MM.1S (cell line): Measurements from ENCODE around the gene PAK1.

ENCODE experiments used
- DNase-seq: peaks from one replicate; pipeline ENCODE4 v3.0.0-alpha.2; 2015
- H2AFZ ChIP-seq: fragments of 300-600 bp; sonication (generic); 2 replicates; pipeline ENCODE4 v1.6.0; 2016; ENCODE audit warnings: antibody characterized with exemption, low read length
- H3F3A ChIP-seq: fragments of 300-600 bp; sonication (generic); 2 replicates; pipeline ENCODE4 v1.6.1; 2016; ENCODE audit warnings: mild to moderate bottlenecking, antibody characterized with exemption, low read length, moderate library complexity, mixed read lengths; ENCODE audit not compliant: insufficient read depth
- H3K27ac ChIP-seq: fragments of 300-600 bp; sonication (generic); 2 replicates; pipeline ENCODE4 v1.5.1; 2016; ENCODE audit warnings: mild to moderate bottlenecking, low read length
- H3K27me3 ChIP-seq: fragments of 300-600 bp; sonication (generic); replicated peaks from 2 replicates; pipeline ENCODE4 v1.6.0; 2016; ENCODE audit warnings: low read length; ENCODE audit not compliant: insufficient read depth
- H3K36me3 ChIP-seq: fragments of 300-600 bp; sonication (generic); replicated peaks from 2 replicates; pipeline ENCODE4 v1.6.1; 2016; ENCODE audit warnings: mild to moderate bottlenecking, low read length, mixed read lengths; ENCODE audit not compliant: insufficient read depth
- H3K4me1 ChIP-seq: fragments of 300-600 bp; sonication (generic); 2 replicates; pipeline ENCODE4 v1.6.1; 2016; ENCODE audit warnings: low read length, mixed read lengths
- H3K4me2 ChIP-seq: fragments of 300-600 bp; sonication (generic); 2 replicates; pipeline ENCODE4 v1.6.0; 2016; ENCODE audit warnings: low read depth, low read length
- H3K4me3 ChIP-seq: fragments of 300-600 bp; sonication (generic); 2 replicates; pipeline ENCODE4 v1.5.1; 2016; ENCODE audit warnings: low read length, mixed read lengths
- H3K79me2 ChIP-seq: fragments of 300-600 bp; sonication (generic); 2 replicates; pipeline ENCODE4 v1.6.1; 2016; ENCODE audit warnings: mixed run types, low read length, mixed read lengths
- H3K9ac ChIP-seq: fragments of 300-600 bp; sonication (generic); 2 replicates; pipeline ENCODE4 v1.6.1; 2016; ENCODE audit warnings: low read length, mixed read lengths
- H3K9me2 ChIP-seq: fragments of 300-600 bp; sonication (generic); replicated peaks from 2 replicates; pipeline ENCODE4 v1.6.1; 2016; ENCODE audit warnings: mild to moderate bottlenecking, low read length, mixed read lengths; ENCODE audit not compliant: insufficient read depth
- H3K9me3 ChIP-seq: fragments of 300-600 bp; sonication (generic); replicated peaks from 2 replicates; pipeline ENCODE4 v1.6.1; 2016; ENCODE audit warnings: mild to moderate bottlenecking, low read length, mixed read lengths; ENCODE audit not compliant: insufficient read depth
- H4K20me1 ChIP-seq: fragments of 300-600 bp; sonication (generic); 2 replicates; pipeline ENCODE4 v1.6.1; 2016; ENCODE audit warnings: mild to moderate bottlenecking, low read length, moderate library complexity, mixed read lengths; ENCODE audit not compliant: insufficient read depth
- EZH2 ChIP-seq: fragments of 300-600 bp; sonication (generic); optimal IDR thresholded peaks from 2 replicates; pipeline ENCODE3; 2017; ENCODE audit warnings: low read depth, mild to moderate bottlenecking, antibody characterized with exemption, low read length, mixed read lengths
- EZH2phosphoT487 ChIP-seq: fragments of 300-600 bp; sonication (generic); IDR thresholded peaks from 2 replicates; pipeline ENCODE4 v1.6.1; 2018; ENCODE audit warnings: antibody characterized with exemption, low read length
- TF ChIP-seq, protein P1 (sequence below): fragments of 300-600 bp; sonication (generic); IDR thresholded peaks from 2 replicates; pipeline ENCODE4 v1.5.1; 2016; ENCODE audit warnings: antibody characterized with exemption, low read length, mixed read lengths

Gene PAK1

DNA sequence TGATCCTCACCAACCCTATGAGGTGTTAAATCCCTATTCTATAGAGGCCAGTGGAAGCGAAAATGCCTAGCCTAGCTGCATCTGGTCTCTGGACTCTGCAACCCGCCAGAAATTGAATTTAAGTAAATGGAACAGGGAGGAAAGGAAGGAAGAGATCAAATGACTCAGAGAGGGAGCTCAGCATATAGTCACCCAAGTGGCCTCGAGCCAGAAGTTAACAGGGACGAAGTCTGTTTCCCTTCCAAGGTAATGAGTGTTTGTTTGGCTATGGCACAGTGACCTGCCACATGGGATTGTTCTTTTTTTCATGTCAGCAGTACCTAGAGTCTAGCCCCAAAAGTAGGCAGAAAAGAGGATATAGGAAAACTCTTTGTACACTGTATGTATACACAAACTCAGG is 66.3 kb downstream of the PAK1 start:
- DNase-seq, result no peak
- Histone ChIP-seq H3K27ac (no peak overlapping the region), H3K79me2 (peaks cover 67% of the 10 kb centered on the region)

DNA sequence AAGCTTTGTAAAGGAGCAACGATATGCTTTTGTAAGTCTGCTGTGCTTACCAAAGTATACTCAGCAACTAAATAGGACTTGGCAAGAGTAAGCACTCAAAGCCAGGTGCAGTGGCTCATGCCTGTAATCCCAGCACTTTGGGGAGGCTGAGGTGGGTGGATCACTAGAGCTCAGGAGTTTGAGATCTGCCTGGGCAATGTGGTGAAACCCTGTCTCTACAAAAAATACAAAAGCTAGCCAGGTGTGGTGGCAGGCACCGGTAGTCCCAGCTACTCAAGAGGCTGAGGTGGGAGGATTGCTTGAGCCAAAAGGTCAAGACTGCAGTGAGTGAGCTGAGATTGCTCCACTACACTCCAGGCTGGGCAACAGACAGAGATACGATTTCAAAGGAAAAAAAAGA is 67.5 kb downstream of the PAK1 start:
- TF ChIP-seq EZH2phosphoT487, result no peak
- TF ChIP-seq, protein P1, sequence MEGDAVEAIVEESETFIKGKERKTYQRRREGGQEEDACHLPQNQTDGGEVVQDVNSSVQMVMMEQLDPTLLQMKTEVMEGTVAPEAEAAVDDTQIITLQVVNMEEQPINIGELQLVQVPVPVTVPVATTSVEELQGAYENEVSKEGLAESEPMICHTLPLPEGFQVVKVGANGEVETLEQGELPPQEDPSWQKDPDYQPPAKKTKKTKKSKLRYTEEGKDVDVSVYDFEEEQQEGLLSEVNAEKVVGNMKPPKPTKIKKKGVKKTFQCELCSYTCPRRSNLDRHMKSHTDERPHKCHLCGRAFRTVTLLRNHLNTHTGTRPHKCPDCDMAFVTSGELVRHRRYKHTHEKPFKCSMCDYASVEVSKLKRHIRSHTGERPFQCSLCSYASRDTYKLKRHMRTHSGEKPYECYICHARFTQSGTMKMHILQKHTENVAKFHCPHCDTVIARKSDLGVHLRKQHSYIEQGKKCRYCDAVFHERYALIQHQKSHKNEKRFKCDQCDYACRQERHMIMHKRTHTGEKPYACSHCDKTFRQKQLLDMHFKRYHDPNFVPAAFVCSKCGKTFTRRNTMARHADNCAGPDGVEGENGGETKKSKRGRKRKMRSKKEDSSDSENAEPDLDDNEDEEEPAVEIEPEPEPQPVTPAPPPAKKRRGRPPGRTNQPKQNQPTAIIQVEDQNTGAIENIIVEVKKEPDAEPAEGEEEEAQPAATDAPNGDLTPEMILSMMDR, result no peak
- TF ChIP-seq EZH2, result no peak
- no peak overlapping the region for H3K4me3 ChIP-seq
- H3K36me3 ChIP-seq, result no peaks in the 10 kb centered on the region
- H2AFZ ChIP-seq, result no peak overlapping the region
- H3K27ac ChIP-seq, result no peak overlapping the region
- H3K9me2 ChIP-seq, result no peaks in the 10 kb centered on the region
- H3K27me3 ChIP-seq, result no peaks in the 10 kb centered on the region
- no peak for DNase-seq
- H3K4me1 ChIP-seq, result peaks cover 17% of the 10 kb centered on the region; the same call in 1 of the 2 replicates
- H3K9ac ChIP-seq, result no peak overlapping the region
- H3K4me2 ChIP-seq, result no peak overlapping the region
- H3K9me3 ChIP-seq, result no peaks in the 10 kb centered on the region
- H3K79me2 ChIP-seq, result peaks cover 75% of the 10 kb centered on the region
- H3F3A ChIP-seq, result no peaks in the 10 kb centered on the region
- no peaks in the 10 kb centered on the region for H4K20me1 ChIP-seq

More for the DNA sequence above, 66.3 kb downstream of the PAK1 start:
- Histone ChIP-seq H3K27me3 (no peaks in the 10 kb centered on the region), H3K36me3 (no peaks in the 10 kb centered on the region), H3K9me2 (no peaks in the 10 kb centered on the region), H3F3A (no peaks in the 10 kb centered on the region), H4K20me1 (no peaks in the 10 kb centered on the region), H3K4me3 (no peak overlapping the region), H3K9ac (no peak overlapping the region), H3K4me2 (no peak overlapping the region), H2AFZ (no peak overlapping the region), H3K9me3 (no peaks in the 10 kb centered on the region), H3K4me1 (peaks cover 20% of the 10 kb centered on the region)
- TF ChIP-seq EZH2 (no peak), EZH2phosphoT487 (no peak)
- TF ChIP-seq, protein P1, result no peak

DNA sequence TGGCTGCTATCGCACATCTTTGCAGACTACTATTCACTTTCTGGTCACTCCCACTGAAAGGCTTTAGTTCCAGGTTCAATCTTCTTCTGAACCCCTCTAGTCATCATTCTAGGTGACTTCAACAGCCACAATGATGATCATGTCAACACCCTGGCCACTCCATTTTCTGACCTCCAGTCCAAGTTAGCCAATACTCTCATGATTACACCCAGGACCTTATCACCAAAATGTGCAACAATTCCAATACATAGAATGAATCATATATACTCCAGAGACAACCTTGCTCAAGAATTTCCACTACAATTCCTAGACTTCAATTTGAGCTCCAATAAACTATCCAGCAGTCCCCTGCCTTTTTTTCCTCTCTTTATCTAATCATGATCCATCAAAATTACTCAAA is 70.7 kb downstream of the PAK1 start:
- TF ChIP-seq EZH2, result no peak
- no peak for TF ChIP-seq EZH2phosphoT487
- TF ChIP-seq, protein P1, result no peak
- Histone ChIP-seq H3K9me2 (no peaks in the 10 kb centered on the region), H3K36me3 (no peaks in the 10 kb centered on the region), H3K27me3 (no peaks in the 10 kb centered on the region), H3F3A (no peaks in the 10 kb centered on the region), H2AFZ (no peak overlapping the region), H3K4me3 (no peak overlapping the region), H3K9me3 (no peaks in the 10 kb centered on the region), H3K79me2 (peaks cover 64% of the 10 kb centered on the region), H3K4me1 (0 out of 2 replicates have a peak, but pooled peaks cover 3% of the 10 kb centered on the region), H3K9ac (no peak overlapping the region), H3K27ac (no peak overlapping the region), H3K4me2 (no peak overlapping the region), H4K20me1 (no peaks in the 10 kb centered on the region)
- DNase-seq, result no peak
